SJCRH30 (cell line): ENCODE results near the gene ADGRG3. TPM values are rescaled to one million over a fixed set of nuclear protein-coding genes. Genes with fewer than 3 reads are reported as not detected.

Experiments used
- DNase-seq, 2 experiments: peaks; one replicate each; pipeline ENCODE4 v3.0.0-alpha.2; 2015 to 2020
- H3K27ac ChIP-seq: fragments of 250-450 bp; sonication (Bioruptor Pico); 2 replicates; pipeline ENCODE4 v1.5.1; 2020; ENCODE audit warnings: mild to moderate bottlenecking, moderate library complexity
- H3K27me3 ChIP-seq: fragments of 250-450 bp; sonication (Bioruptor Pico); 2 replicates; pipeline ENCODE4 v1.5.1; 2020; ENCODE audit warnings: mild to moderate bottlenecking, moderate library complexity
- H3K36me3 ChIP-seq: fragments of 250-450 bp; sonication (Bioruptor Pico); 2 replicates; pipeline ENCODE4 v1.5.1; 2020; ENCODE audit warnings: mild to moderate bottlenecking, moderate library complexity
- H3K4me1 ChIP-seq: fragments of 250-450 bp; sonication (Bioruptor Pico); 2 replicates; pipeline ENCODE4 v1.5.1; 2020; ENCODE audit warnings: mild to moderate bottlenecking, moderate library complexity
- H3K4me3 ChIP-seq: fragments of 250-450 bp; sonication (Bioruptor Pico); 2 replicates; pipeline ENCODE4 v1.5.1; 2020; ENCODE audit warnings: mild to moderate bottlenecking, moderate library complexity
- H3K9me3 ChIP-seq: fragments of 250-450 bp; sonication (Bioruptor Pico); replicated peaks from 2 replicates; pipeline ENCODE4 v1.5.1; 2020; ENCODE audit warnings: mild to moderate bottlenecking, moderate library complexity
- total RNA-seq: library from RNA; depleted of rRNA; stranded (reverse); fragments of >200 nt; shearing (Covaris generic); gene quantifications from 2 replicates; pipeline ENCODE4 v1.2.3, GENCODE V29; 2014

ADGRG3 gene
- total RNA-seq, 1 experiment from 2014 or later: not detected

DNA sequence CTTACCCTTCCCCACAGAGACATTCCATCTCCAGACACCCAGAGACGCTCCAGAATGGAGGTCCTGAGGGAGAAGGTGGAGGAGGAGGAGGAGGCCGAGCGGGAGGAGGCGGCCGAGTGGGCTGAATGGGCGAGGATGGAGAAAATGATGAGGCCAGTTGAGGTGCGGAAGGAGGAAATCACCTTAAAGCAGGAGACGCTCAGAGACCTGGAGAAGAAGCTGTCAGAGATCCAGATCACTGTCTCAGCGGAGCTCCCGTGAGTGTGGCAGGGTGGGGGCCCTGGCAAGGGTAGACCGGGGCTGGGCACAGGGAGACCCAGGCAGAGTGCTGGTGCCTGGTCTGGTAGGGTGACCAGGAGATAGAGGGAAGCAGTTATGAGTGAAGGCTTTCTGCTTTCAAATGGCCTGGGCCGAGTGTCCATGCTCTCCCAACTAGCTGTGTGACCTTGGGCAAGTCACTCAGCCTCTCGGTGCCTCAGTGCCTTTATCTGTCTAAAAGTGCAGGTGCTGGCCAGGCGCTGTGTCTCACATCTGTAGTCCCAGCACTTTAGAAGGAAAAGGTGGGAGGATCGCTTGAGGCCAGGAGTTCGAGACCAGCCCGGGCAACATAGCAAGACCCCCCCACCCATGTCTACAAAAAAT lies 29.9 kb downstream of the ADGRG3 start:
- Histone ChIP-seq H3K9me3 (no peaks in the 10 kb centered on the region), H3K4me1 (no peaks in the 10 kb centered on the region), H3K36me3 (no peaks in the 10 kb centered on the region), H3K27me3 (peaks cover 58% of the 10 kb centered on the region), H3K27ac (no peak overlapping the region), H3K4me3 (no peak overlapping the region)
- DNase-seq: no peak

GRCh38 chr16:57698812-57699405 lies 30.8 kb downstream of the ADGRG3 start:
- peaks cover 50% of the 10 kb centered on the region for H3K27me3 ChIP-seq
- H3K9me3 ChIP-seq: no peaks in the 10 kb centered on the region
- H3K4me3 ChIP-seq: no peak overlapping the region

DNA sequence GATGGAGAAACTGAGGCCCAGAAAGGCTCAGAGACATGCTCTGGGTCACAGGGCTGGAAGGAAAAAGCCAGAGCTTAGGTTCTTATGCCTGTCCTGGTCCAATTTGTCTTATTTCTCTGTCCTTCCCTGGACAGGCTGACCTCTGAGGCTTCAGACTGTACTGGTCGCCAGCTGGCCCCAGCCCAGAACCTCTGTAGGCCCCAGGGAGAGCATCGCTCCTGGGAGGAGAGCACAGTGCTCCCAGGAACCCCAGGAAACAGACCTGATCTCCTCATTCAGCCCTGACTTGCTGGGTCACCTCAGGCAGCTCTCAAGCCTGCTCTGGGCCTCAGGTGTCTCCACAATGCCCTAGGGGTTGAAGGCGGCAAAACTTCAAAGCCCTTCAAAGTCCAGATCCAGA lies 31.4 kb downstream of the ADGRG3 start:
- DNase-seq: no peak
- Histone ChIP-seq H3K4me3 (no peak overlapping the region), H3K9me3 (no peaks in the 10 kb centered on the region), H3K36me3 (no peaks in the 10 kb centered on the region), H3K27ac (no peak overlapping the region), H3K4me1 (no peaks in the 10 kb centered on the region), H3K27me3 (peaks cover 50% of the 10 kb centered on the region)

More at GRCh38 chr16:57698812-57699405, 30.8 kb downstream of the ADGRG3 start:
- Histone ChIP-seq H3K4me1 (no peaks in the 10 kb centered on the region), H3K36me3 (no peaks in the 10 kb centered on the region), H3K27ac (no peak overlapping the region)
- no peak for DNase-seq

DNA sequence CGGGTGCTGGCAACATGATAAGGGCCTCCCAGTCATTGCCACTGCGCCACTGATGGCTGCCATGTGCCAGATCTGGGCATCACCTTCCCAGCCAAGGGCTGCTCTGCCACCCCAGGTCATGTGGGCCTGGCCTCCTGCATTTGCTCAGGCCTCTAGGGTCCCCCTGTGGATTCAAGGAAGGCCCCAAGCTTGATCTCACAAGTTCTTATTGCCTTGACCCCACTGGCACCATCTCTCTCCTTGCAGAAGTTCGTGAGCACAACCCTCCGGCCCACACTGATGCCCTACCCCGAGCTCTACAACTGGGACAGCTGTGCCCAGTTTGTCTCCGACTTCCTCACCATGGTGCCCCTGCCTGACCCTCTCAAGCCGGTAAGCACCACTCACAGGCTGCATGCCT lies 31.8 kb downstream of the ADGRG3 start:
- Histone ChIP-seq H3K4me1 (no peaks in the 10 kb centered on the region), H3K27me3 (peaks cover 51% of the 10 kb centered on the region), H3K9me3 (no peaks in the 10 kb centered on the region), H3K27ac (no peak overlapping the region), H3K36me3 (no peaks in the 10 kb centered on the region), H3K4me3 (no peak overlapping the region)
- no peak for DNase-seq

DNA sequence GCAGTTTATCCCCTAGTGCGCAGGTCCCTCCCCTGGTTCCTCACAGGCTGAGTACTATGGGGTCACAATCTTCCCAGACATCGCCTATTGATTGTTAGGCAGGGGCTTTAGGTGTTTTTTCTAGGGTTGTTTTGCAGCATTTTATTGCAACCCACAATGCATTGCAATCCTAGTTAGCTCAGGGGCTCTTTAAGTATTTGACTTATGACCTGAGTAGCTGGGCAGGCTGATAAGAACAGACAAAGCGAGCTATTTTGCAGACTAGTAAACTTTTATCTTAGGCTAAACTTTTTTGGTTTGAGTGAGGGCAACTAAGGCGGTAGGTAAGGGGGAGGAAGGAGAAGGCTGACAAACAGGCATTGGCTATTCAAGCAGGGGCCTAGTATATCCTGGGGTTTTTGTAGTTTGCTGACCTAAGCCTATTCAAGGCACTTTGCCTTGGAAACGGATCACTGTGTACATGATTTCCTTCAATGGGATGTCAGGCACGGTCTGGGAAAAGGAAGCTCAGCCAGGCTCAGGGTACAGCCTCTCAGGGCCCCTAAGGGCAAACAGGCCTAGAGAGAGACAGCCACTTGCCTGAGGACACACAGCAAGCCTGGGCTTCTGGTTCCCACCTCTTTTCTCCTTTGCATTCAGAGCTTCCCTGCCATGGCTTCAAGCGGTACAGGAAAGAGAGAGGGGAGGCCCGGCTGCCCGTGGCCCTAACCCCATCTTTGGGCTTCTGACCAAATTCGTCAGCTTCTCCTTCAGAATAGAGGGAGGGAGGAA lies 32.9 kb downstream of the ADGRG3 start:
- no peak overlapping the region for H3K27ac ChIP-seq
- DNase-seq: no peak
- H3K4me3 ChIP-seq: no peak overlapping the region
- H3K4me1 ChIP-seq: no peaks in the 10 kb centered on the region
- peaks cover 48% of the 10 kb centered on the region for H3K27me3 ChIP-seq
- H3K9me3 ChIP-seq: no peaks in the 10 kb centered on the region
- no peaks in the 10 kb centered on the region for H3K36me3 ChIP-seq

DNA sequence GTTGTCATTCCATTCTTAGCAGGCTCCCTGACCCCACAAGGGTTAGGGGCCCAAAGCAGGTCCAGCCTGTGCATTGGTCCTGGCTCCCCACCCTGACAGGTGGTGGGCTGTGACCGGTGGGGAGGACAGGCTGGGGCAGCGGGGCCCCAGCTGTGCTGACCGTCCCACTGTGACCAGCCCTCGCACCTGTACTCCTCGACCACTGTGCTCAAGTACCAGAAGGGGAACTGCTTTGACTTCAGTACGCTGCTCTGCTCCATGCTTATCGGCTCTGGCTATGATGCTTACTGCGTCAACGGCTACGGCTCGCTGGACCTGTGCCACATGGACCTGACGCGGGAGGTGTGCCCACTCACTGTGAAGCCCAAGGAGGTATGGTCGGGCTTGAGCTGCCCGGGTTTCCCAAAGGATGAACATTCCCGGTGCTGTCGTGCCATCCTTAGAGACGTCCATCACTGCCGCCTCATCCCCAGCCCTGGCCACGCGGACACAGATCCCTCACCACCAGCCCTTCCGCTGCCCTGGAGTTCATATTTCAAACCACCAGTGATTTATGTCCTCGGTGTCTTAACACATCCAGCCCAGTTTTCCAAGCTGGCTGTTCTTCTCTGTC lies 33.8 kb downstream of the ADGRG3 start:
- Histone ChIP-seq H3K9me3 (no peaks in the 10 kb centered on the region), H3K27me3 (peaks cover 48% of the 10 kb centered on the region), H3K27ac (no peak overlapping the region), H3K4me3 (no peak overlapping the region), H3K36me3 (no peaks in the 10 kb centered on the region), H3K4me1 (no peaks in the 10 kb centered on the region)
- no peak for DNase-seq

DNA sequence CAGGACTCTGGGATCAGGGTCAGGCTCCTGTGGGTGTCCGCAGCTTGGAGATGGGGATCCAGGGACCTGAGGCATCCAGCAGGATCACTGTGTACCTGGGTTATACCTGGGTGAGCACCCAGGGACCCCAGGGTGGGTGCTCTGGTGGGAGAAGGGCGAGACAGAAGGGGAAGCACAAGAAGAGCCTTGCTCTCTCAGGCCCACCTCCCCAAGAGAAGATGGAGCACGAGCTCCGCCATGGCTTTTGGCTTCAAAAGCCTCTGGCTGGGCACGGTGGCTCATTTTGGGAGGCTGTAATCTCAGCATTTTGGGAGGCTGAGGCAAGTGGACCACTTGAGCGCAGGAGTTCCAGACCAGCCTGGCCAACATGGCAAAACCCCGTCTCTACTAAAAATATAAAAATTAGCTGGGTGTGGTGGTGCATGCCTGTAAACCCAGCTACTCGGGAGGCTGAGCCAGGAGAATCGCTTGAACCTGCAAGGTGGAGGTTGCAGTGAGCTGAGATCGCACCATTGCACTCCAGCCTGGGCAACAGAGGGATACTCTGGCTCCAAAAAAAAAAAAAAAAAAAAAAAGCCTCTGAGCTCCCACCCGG lies 35.4 kb downstream of the ADGRG3 start:
- H3K4me3 ChIP-seq: no peak overlapping the region
- no peaks in the 10 kb centered on the region for H3K9me3 ChIP-seq
- no peak for DNase-seq
- peaks cover 52% of the 10 kb centered on the region for H3K27me3 ChIP-seq
- H3K4me1 ChIP-seq: no peaks in the 10 kb centered on the region
- H3K36me3 ChIP-seq: no peaks in the 10 kb centered on the region
- no peak overlapping the region for H3K27ac ChIP-seq

DNA sequence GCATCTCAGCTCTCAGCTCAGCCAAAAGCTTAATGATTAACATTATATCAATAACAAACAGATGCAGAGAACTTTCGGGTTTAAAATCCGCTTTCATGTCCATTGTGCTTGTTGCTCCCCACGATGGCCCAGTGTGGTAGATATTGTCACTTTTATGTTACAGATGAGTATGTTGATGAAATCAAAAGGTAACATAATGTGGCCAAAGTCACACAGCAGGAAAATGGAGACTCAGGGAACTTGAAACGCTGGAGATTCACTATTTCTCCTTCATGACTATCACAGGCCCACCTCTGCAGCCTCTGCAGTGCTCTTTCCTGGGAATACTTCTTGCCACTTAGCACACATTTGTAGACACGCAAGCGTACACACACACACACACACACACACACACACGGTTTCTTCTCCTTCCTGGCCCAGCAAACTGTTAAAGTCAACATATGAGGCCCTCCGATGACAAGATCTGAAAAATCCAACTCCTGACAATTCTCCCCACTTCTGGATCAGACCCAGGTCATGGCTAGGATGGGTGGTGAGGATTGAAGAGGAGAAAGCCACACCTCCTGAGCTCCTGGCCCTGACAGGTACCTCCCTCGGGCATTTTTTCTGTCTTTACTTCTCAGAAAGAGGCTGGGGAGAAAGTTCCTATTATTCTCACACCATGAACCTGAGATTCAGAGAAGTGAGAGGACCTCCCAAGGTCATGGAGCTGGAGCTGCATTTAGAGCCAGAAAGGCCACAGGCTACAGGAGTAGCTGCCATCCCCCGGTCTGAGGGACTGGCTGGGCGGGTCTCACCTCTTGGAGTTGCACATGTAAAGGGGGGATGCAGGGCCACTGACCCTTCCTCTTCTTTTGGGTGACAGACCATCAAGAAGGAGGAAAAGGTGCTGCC lies 36.2 kb downstream of the ADGRG3 start:
- H3K36me3 ChIP-seq: no peaks in the 10 kb centered on the region
- DNase-seq: no peak
- peaks cover 48% of the 10 kb centered on the region for H3K27me3 ChIP-seq
- no peak overlapping the region for H3K4me3 ChIP-seq
- H3K9me3 ChIP-seq: no peaks in the 10 kb centered on the region
- no peaks in the 10 kb centered on the region for H3K4me1 ChIP-seq
- no peak overlapping the region for H3K27ac ChIP-seq

GRCh38 chr16:57704905-57705852 lies 37.1 kb downstream of the ADGRG3 start:
- Histone ChIP-seq H3K9me3 (no peaks in the 10 kb centered on the region), H3K27me3 (peaks cover 46% of the 10 kb centered on the region), H3K4me1 (no peaks in the 10 kb centered on the region), H3K4me3 (no peak overlapping the region), H3K27ac (no peak overlapping the region), H3K36me3 (no peaks in the 10 kb centered on the region)
- DNase-seq: no peak

GRCh38 chr16:57706717-57707116 lies 38.6 kb downstream of the ADGRG3 start:
- Histone ChIP-seq H3K9me3 (no peaks in the 10 kb centered on the region), H3K36me3 (no peaks in the 10 kb centered on the region), H3K27ac (no peak overlapping the region), H3K4me3 (no peak overlapping the region), H3K27me3 (peaks cover 48% of the 10 kb centered on the region), H3K4me1 (no peaks in the 10 kb centered on the region)
- no peak for DNase-seq

GRCh38 chr16:57707331-57707730 lies 39.2 kb downstream of the ADGRG3 start:
- Histone ChIP-seq H3K27me3 (peaks cover 50% of the 10 kb centered on the region), H3K9me3 (no peaks in the 10 kb centered on the region), H3K4me3 (no peak overlapping the region), H3K27ac (no peak overlapping the region), H3K36me3 (no peaks in the 10 kb centered on the region), H3K4me1 (no peaks in the 10 kb centered on the region)
- no peak for DNase-seq

DNA sequence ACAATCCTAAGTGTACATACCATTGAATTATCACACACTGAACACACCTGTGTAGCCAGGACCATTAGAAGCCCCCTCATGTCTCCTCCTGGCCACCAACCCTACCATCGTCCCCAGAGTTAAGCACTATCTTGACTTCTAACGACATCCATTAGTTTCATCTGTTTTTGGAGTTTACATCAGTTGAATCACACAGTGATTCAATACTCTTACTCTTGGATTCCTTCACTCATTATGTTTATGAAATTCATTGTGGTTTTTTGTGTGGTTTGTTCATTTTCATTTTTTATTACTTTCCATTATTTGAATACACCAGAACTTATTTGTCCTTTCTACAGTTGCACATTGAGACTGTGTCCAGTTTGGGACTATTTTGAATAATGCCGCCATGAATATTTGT lies 40.1 kb downstream of the ADGRG3 start:
- H3K27ac ChIP-seq: no peak overlapping the region
- no peak for DNase-seq
- H3K4me1 ChIP-seq: no peaks in the 10 kb centered on the region
- no peaks in the 10 kb centered on the region for H3K9me3 ChIP-seq
- no peak overlapping the region for H3K4me3 ChIP-seq
- H3K36me3 ChIP-seq: no peaks in the 10 kb centered on the region
- peaks cover 53% of the 10 kb centered on the region for H3K27me3 ChIP-seq

DNA sequence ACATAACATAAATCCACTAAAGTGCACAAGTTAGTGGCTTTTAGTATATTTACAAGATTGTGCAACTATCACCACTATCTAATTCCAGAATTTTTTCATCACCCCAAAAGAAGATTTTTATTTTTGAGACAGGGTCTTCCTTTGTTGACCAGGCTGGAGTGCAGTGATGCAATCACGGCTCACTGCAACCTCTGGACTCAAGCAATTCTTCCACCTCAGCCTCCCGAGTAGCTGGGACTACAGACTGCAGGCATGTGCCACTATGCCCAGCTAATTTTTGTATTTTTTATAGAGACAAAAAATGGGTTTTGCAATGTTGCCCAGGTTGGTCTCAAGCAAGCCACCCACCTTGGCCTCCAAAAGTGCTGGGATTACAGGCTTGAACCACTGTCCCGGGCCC lies 41.6 kb downstream of the ADGRG3 start:
- DNase-seq: no peak
- peaks cover 60% of the 10 kb centered on the region for H3K27me3 ChIP-seq
- H3K27ac ChIP-seq: no peak overlapping the region
- H3K9me3 ChIP-seq: no peaks in the 10 kb centered on the region
- no peak overlapping the region for H3K4me3 ChIP-seq
- no peaks in the 10 kb centered on the region for H3K36me3 ChIP-seq
- no peaks in the 10 kb centered on the region for H3K4me1 ChIP-seq
